GM19035 (cell line): ENCODE measurements around the gene ATP9B.
A peak's percentile ranks its signal among the peaks of the same experiment; 100 is the strongest.

Experiments
- ATAC-seq: cut with Tn5 transposase; IDR thresholded peaks from one replicate; pipeline ENCODE4 v1.9.1; 2021; ENCODE audit not compliant: unreplicated experiment

ATP9B gene

DNA sequence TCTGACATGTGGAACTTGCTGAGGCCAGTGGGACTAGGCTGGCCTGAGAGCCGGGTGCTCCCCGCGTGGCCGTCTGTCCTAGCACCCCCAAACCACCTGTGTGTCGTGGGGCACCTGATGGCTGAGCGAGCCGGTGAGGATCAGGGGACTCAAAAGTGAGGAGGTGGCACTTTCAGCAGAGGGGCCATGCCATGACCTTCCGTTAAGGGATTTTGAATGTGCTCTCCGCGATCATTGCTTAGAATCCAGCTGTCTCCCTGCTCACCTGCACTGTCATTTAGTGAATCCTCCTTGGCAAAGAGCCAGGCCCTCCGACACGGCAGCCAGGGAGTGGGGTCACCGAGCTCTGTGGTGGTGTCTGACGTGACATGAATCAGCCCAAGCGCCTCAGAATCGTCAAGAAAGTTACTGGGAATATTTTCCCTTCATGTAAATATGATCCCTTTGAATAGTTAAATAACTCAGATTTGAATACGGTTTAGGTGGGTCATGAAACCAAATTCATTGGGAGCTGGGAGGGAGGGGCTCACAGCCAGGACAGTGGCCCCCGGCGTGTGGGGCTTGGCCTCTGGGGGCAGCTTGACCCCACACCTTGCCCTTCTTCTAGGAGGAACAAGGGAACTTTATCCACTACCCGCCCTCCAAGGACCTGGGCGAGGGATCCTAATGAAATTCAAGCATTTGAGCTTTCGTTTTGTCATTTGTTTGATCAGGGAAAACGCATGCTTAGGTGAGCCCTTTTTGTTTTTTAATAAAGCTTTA is 336.0 kb downstream of the ATP9B start:
- ATAC-seq = peak; percentile 1

DNA sequence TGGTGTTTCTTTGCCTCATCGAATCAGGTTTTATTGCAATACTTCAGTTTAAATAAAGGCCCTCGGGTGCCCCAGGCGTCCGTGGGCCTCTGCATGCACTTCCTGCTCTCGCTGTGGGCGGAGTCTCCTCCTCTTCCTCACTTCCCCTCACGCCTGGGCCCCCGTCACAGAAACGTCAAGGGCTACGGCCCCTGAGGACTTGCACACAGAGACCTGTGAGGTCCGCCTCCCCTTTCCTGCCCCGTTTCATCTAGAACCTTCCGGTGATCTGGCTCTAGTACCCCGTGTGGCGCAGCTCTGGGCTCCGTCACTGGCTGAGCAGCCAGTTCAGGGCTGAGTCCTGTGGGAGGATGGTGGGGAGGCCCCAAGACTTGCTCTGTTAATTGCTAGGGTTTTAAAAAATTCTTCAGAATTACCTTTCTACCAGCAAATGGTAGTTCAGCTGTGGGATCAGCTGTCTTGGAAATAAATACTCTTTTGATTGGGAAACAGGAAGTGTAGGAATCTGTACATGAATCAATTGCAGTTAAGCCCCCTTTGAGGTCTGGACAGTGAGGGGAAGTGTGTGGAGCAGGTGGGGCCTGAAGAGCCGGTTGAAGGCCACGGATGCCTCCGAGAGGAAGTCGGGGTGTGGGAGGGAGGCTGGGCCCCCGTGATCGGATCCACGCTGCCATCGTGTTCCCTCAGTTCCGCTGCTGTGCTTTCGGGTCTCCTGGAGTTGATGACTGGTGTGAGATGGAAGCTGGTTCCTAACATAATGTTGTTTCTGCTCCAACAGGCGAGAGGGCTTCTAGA is 336.8 kb downstream of the ATP9B start:
- peak; percentile 77 for ATAC-seq

DNA sequence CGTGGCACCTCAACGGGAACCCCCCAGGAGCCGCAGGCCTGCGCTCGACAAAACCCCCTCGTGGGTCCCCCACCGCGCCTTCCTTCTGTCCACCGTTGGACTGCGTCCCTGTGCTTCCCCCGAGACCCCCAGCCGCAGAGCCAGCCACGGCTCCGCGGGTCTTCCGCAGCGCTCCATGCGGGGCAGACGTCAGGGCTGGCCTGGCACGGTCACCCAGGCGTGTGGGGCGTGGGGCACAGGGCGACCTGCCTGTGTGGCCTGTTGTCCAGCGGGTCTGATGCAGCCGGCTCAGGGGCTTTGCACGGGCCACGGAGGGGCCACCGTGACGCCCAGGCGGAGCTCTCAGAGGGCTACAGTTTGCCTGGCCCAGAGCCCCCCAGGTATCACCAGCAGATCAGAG is 337.5 kb downstream of the ATP9B start:
- no peak for ATAC-seq

DNA sequence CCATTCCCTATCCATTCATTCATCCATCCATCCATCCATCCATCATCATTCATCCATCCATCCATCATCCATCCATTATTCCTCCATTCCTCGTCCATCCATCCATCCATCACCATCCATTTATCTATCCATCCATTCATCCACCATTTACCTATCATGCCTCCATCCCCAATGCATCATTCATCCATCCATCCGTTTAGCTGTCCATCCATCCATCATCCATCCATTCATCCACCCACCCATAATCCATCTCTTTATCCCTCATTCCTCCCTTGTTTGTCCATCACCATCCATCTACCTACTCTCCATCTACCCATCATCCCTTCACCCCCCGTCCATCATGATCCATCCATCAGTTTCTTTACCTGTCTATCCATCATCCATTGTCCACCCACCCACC is 340.1 kb downstream of the ATP9B start:
- no peak for ATAC-seq

DNA sequence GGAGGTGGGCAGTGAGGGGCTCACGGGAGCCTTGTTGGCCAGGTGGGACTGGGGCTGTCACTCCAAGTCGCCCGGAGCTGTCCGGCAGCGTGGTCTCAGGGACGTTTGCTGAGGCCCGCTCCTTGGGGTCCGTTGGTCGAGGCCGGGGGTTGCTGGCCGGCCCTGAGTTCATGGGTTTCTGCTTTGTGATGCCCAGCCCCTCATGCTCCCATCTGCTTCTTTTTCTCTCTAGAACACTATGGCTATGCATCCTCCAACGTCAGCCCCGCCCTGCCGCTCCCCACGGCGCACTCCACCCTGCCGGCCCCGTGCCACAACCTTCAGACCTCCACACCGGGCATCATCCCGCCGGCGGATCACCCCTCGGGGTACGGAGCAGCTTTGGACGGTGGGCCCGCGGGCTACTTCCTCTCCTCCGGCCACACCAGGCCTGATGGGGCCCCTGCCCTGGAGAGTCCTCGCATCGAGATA is 341.0 kb downstream of the ATP9B start:
- ATAC-seq = no peak

DNA sequence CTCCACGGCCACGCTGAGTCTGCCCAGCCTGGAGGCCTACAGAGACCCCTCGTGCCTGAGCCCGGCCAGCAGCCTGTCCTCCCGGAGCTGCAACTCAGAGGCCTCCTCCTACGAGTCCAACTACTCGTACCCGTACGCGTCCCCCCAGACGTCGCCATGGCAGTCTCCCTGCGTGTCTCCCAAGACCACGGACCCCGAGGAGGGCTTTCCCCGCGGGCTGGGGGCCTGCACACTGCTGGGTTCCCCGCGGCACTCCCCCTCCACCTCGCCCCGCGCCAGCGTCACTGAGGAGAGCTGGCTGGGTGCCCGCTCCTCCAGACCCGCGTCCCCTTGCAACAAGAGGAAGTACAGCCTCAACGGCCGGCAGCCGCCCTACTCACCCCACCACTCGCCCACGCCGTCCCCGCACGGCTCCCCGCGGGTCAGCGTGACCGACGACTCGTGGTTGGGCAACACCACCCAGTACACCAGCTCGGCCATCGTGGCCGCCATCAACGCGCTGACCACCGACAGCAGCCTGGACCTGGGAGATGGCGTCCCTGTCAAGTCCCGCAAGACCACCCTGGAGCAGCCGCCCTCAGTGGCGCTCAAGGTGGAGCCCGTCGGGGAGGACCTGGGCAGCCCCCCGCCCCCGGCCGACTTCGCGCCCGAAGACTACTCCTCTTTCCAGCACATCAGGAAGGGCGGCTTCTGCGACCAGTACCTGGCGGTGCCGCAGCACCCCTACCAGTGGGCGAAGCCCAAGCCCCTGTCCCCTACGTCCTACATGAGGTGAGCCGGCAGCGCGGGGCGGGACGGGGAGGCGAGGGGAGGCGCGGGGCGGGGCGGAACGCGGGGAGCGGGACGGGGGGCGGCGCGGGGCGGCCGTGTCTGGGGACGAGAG is 341.8 kb downstream of the ATP9B start:
- no peak for ATAC-seq

DNA sequence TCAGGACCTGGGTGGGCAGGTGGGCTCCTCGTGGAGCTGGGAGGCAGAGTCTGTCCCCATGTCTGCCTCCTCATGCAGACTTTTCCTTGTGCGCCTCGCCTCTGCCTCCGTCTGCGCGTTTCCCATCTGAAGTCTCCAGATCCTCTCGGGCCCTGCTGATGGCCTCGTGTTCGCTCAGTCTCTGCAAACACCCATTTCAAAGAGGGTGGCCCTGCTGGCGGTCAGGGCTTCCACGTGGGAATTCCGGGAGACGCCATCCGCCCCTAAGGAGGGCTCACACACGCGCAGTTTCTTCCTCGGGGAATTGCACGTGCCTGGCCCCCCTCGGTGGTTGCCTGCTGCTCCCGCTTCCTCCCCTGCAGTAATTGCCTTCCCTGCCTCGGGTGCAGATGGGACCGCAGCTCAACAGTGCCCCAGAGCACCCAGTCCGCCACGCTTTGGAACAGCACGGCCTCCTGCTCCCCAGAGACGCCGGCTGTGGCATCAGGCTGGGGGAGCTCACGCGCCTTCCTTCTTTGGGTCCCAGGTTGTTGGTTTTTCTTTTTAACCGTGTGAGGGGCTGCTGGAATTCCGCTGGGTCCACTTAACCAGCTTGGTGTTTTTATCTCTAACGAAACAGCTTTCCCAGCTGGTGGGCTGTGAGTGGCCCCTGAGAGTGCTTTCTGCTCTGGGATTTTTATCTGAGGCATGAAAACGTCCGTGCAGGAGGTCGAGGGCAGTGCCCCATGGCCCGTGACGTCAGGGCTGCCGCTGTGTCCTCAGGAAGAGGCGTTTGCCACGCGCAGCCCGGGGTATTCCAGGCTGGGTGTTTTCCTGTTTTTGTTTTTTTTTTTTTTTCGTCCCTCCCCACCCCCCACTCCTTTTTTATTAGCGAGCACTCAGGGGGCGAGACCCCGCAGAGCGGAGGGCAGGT is 342.7 kb downstream of the ATP9B start:
- ATAC-seq = no peak

DNA sequence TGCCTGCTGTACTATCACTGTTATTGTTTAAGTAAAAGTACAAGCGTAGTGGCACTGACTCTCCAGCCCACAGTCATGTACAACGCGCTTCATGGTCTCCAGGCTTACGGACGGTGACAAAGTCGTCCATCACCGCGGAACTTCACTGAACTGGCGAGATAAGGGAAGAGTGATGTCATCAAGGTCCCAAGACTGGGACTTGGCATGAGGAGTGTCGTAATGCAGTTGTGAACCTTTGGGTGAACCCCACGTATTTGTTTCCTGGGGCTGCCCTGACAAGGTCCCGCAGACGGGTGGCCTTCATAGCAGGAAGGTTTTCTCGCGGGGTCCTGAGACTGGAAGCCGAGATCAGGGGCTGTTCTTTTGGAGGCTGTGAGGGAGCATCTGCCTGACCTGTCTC is 343.8 kb downstream of the ATP9B start:
- no peak for ATAC-seq

DNA sequence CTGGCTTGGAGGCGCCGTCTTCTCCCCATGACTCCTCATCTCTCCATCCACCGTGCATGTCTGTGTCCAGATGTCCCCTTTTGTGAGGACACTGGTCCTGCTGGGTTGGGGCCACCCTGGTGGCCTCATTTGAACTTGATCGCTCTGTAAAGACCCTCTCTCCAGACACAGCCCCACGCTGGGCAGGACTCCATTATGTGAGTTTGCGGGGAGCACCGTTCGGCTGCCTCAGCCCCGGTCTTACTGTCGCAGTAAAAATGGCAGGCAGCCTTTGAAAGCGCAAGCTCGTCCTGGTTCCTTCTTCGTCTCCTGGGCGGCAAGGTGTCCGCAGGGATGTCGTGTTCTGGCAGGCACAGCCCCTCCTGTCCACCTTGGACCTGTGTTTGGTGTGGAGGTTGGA is 344.2 kb downstream of the ATP9B start:
- no peak for ATAC-seq

DNA sequence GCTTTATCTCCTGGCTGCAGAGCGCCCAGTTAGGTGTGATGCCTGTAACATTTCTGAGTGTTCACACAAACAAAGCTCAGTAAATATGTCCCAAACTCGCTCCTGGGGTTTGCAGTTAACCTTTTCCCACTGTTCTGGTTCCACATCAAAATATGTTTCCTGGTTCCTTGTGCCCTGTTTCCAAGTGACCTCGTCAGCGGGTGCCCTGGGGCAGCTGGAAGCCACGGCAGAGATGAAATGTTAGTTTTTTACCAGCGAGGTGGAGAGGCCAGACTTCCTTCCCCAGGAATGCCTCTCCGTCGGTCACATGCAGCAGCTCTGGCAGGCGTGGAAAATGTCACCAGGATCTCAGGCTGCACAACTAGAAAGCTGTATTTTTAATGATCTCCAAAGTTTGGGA is 344.7 kb downstream of the ATP9B start:
- no peak for ATAC-seq

DNA sequence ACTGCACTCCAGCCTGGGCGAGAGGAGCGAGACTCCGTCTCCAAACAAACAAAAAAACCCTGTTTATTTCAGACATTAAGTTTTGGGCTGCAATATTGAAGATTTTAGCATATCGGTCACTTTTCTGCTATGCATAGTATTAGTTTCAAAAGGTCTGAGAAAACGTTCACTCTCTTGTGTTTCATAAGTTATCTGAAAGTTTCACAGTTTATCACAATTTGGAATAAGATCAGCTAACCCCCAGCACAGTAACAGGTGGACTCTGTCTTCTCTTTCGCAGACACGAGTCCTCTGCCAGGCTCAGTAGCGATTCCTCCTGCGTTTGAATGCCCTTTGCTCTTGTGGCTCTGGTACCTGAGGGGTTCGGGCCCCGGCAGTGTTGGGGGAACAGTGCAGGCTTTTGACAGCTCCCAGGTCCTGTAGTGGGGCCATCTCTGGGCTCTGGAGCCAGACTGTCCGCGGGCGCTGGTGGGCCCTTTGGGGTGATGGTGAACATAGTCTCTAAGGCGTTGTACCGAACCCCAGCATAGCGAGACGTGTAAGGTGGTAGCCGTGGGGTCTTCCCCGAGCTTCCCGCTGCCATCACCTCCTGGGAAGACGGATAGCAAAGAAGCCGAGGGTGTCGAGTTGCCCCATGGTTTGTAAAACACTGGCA is 347.0 kb downstream of the ATP9B start:
- ATAC-seq = no peak

DNA sequence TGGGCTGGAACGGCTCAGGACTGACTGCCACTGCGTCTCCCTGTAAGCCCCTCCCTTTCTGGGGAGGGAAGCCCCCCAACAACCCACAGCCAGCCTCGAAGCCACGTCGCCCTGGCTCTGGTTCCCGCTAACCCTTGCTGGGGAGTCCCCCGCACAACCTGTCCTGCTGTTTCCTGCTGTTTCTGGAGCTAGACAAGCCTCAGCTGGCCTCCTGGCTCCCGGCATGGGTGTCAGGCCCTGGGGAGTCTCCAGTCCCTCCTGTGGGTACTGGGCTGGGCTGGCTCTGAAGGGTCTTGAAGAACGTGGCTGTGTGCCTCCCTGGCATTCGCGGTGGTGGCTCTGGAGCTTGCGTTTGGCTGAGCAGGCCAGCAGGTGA is 347.5 kb downstream of the ATP9B start:
- ATAC-seq = no peak

DNA sequence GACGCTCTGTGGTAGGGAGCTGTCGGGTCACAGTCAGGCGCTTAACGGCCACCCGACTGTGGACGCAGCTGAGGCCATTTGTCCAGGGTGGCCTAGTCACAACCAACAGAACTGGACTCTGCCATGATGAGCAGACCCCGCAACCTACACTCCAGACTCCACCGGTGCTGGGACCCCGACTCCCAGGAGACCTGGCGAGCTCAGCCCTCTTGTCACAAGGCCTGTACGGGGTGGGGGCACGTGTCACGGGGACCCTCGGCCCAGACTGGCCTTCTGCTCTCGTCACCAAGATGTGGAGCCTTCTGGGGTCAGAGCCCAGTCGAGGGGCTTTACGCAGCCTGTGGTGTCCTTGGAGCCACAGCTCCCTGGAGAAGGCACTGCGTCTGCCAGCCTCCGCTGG is 349.0 kb downstream of the ATP9B start:
- ATAC-seq = no peak

DNA sequence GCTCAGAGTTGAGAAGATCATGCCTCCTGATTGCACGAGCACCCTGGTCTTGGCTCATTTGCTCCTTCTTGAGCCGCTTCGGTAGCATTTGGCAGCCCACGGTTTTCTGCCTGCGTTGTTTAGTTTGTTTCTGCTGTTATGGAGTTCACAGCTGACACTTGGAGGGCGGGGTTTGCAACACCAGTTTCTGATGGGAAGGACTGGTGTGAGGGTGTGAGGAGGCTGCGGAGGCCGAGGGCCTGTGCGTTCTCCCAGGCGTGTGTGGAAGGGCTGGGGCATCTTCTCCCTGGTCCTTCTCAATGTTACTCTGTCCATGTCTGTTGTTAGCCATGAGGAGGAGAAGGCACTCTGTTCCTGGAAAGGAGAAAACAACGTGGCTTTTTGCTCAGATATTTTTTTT is 349.4 kb downstream of the ATP9B start:
- no peak for ATAC-seq

DNA sequence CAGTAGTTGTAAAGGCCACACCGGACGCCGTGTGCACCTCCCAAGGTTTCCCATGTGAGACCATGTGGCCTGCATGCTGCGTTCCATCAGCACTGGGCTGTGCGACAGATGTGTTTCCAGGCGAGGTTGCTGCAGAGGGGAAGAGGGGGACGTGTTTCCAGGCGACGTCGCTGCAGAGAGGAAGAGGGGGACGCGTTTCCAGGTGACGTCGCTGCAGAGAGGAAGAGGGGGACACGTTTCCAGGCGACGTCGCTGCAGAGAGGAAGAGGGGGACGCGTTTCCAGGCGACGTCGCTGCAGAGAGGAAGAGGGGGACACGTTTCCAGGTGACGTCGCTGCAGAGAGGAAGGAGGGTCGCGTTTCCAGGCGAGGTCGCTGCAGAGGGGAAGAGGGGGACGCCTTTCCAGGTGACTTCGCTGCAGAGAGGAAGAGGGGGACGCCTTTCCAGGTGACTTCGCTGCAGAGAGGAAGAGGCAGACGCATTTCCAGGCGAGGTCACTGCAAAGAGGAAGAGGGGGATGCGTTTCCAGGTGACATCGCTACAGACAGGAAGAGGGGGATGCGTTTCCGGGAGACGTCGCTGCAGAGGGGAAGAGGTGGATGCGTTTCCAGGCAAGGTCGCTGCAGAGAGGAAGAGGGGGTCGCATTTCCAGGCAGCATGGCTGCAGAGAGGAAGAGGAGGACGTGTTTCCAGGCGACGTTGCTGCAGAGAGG is 351.0 kb downstream of the ATP9B start:
- ATAC-seq = no peak

DNA sequence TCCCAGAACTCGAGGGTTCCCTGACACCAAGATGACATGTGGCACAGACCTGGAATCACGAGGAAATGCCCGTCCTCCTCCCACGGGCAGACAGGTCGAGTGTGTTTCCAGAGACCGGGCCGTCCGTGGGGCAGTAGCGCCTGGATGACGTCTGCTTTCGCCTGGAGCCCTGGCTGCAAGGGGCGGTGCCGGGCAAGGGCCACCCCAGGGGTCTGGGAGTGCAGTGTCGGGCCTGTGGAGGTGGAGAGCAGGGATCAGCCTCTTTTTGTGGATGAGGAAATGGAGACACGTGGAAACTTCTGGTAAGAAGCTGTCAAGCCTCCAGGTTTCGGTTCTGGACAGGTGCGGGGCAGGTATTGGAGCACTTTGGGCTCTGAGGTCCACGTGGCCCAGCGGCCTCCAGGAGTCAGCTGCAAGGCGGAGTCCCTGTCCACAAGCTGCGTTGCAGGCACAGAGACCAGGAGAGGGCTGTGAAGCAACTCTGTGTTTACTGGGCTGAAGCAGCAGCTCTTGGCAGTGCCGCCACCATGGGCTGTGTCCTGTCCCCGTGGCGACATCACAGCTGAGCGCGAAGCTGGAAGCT is 352.2 kb downstream of the ATP9B start:
- ATAC-seq = peak; percentile 9

DNA sequence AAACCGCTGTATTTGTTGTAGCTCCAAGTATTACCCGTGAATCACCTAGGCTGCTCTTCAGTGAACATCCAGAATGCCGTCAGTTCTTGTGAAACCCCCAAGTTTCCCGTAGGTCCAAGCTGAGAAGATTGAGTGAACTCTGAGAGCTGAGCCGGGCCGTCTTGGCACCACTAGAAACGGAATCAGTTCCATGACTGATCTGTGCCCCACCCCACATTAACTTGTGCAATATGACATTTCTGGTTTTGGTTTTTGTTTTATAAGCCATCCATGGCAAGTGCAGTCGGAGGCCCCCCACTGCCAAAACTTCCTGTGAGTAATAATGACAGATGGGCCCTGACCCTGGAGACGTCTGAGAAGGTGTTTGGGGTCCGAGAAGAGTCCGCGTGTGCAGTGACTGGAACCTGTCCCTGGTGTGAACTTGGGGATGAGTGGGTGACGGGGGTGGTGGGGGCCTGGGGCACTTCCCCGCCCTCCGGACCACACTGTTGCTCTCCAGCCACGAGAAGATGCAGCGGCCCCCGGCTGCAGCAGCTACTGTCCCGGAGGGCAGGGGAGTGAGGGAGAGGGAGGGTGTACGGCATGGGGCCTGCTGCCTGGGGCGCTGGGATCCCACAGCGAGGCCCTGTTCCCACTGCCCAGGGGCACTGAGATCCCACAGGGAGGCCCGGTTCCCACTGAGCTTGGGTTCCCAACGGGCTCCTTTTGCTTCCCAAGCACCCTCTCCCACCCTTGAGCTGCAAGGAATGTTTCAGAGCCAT is 353.0 kb downstream of the ATP9B start:
- ATAC-seq = peak; percentile 70

DNA sequence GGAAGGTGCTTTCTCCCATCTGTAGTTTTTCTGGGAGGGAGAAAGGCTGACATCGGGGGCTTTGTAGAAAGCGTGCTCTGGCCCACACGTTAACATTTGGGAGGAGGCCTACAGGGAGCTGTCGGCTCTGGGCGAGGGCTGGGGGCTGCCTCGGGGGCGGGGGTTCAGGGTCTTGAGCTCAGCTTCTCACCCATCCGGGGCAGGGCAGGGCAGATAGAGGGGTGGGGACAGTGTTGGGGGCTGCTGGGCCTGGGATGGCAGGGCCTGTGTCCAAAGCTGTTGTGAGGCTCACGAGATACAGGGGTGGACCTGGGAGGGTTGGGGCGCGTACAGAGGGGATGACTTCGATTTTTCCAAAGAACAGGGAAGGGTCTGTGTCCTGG is 353.6 kb downstream of the ATP9B start:
- ATAC-seq = no peak
